Neural cell (in vitro differentiated cells): ENCODE results near the gene CYB5R3. TPM values are rescaled to one million over a fixed set of nuclear protein-coding genes. Genes with fewer than 3 reads are reported as not detected.

Source experiments
- H2AFZ ChIP-seq: fragments of 200-600, 300-800 bp; sonication (generic), shearing (Covaris generic); 2 replicates; pipeline ENCODE4 v1.6.0; 2014; ENCODE audit warnings: low read depth, mild to moderate bottlenecking, antibody characterized with exemption, low read length, moderate library complexity
- H3F3A ChIP-seq: fragments of 200-600 bp; shearing (Covaris generic); 2 replicates; pipeline ENCODE4 v1.6.1; 2016; ENCODE audit warnings: mild to moderate bottlenecking, moderate library complexity, mixed read lengths, antibody characterized with exemption, low read length; ENCODE audit not compliant: insufficient read depth, poor library complexity, severe bottlenecking
- H3K27ac ChIP-seq: fragments of 200-600, 300-800 bp; sonication (generic), shearing (Covaris generic); 2 replicates; pipeline ENCODE4 v1.5.1; 2014; ENCODE audit warnings: mild to moderate bottlenecking, low read length, moderate library complexity
- H3K27me3 ChIP-seq: fragments of 300-800, 200-600 bp; sonication (generic), shearing (Covaris generic); 2 replicates; pipeline ENCODE4 v1.6.0; 2014; ENCODE audit warnings: mild to moderate bottlenecking, low read depth, low read length, moderate library complexity; ENCODE audit not compliant: insufficient read depth
- H3K36me3 ChIP-seq: fragments of 300-800, 200-600 bp; sonication (generic), shearing (Covaris generic); 2 replicates; pipeline ENCODE4 v1.5.1; 2014; ENCODE audit warnings: mild to moderate bottlenecking, antibody characterized with exemption, low read length, moderate library complexity; ENCODE audit not compliant: insufficient read depth
- H3K4me2 ChIP-seq: fragments of 300-800, 200-600 bp; sonication (generic), shearing (Covaris generic); 2 replicates; pipeline ENCODE4 v1.6.0; 2014; ENCODE audit warnings: mild to moderate bottlenecking, low read length
- H3K4me3 ChIP-seq: fragments of 300-800, 200-600 bp; sonication (generic), shearing (Covaris generic); 2 replicates; pipeline ENCODE4 v1.5.1; 2014; ENCODE audit warnings: mild to moderate bottlenecking, low read length, moderate library complexity
- H3K79me2 ChIP-seq: fragments of 200-600 bp; shearing (Covaris generic); replicated peaks from 2 replicates; pipeline ENCODE4 v1.6.0; 2014; ENCODE audit warnings: mild to moderate bottlenecking, low read length, moderate library complexity; ENCODE audit not compliant: insufficient read depth
- H3K9ac ChIP-seq: fragments of 300-800, 200-600 bp; sonication (generic), shearing (Covaris generic); 2 replicates; pipeline ENCODE4 v1.6.1; 2016; ENCODE audit warnings: mild to moderate bottlenecking, low read length, mixed read lengths
- H3K9me2 ChIP-seq: fragments of 200-600 bp; shearing (Covaris generic); 2 replicates; pipeline ENCODE4 v1.6.1; 2016; ENCODE audit warnings: mild to moderate bottlenecking, low read length, mixed read lengths; ENCODE audit not compliant: insufficient read depth
- H3K9me3 ChIP-seq: fragments of 200-600, 300-800 bp; sonication (generic), shearing (Covaris generic); 2 replicates; pipeline ENCODE4 v1.6.1; 2016; ENCODE audit warnings: mild to moderate bottlenecking, mixed run types, low read length, moderate library complexity, mixed read lengths
- H4K20me1 ChIP-seq: fragments of 200-600 bp; shearing (Covaris generic); 2 replicates; pipeline ENCODE4 v1.6.1; 2016; ENCODE audit warnings: mild to moderate bottlenecking, mixed run types; ENCODE audit not compliant: insufficient read depth
- EP300 ChIP-seq: fragments of 450-650 bp; conservative IDR thresholded peaks from 2 replicates; pipeline ENCODE4 v1.6.1; 2014; ENCODE audit warnings: antibody characterized with exemption, mild to moderate bottlenecking, moderate library complexity; ENCODE audit not compliant: poor library complexity, severe bottlenecking
- EZH2 ChIP-seq: fragments of 200-600, 300-800 bp; shearing (Covaris generic), sonication (generic); IDR thresholded peaks from 2 replicates; pipeline ENCODE4 v1.6.1; 2014; ENCODE audit warnings: antibody characterized with exemption, low read length, borderline replicate concordance, mild to moderate bottlenecking; ENCODE audit not compliant: insufficient read depth, poor library complexity, severe bottlenecking
- MXI1 ChIP-seq: fragments of 450-650 bp; conservative IDR thresholded peaks from 2 replicates; pipeline ENCODE4 v1.6.1; 2014; ENCODE audit warnings: antibody characterized with exemption, mild to moderate bottlenecking; ENCODE audit not compliant: poor library complexity, severe bottlenecking
- RAD21 ChIP-seq: fragments of 450-650 bp; conservative IDR thresholded peaks from 2 replicates; pipeline ENCODE4 v1.6.1; 2014; ENCODE audit warnings: antibody characterized with exemption, mild to moderate bottlenecking, moderate library complexity
- REST ChIP-seq: IDR thresholded peaks from 2 replicates; pipeline ENCODE4 v1.6.1; 2012; ENCODE audit warnings: borderline replicate concordance
- SMC3 ChIP-seq: fragments of 450-650 bp; conservative IDR thresholded peaks from 2 replicates; pipeline ENCODE4 v1.6.1; 2014; ENCODE audit warnings: antibody characterized with exemption, mild to moderate bottlenecking, moderate library complexity; ENCODE audit not compliant: poor library complexity
- polyA plus RNA-seq: library from polyadenylated mRNA; depleted of rRNA; stranded (reverse); fragments of >200 nt; gene quantifications from 2 replicates; pipeline ENCODE4 v1.2.3, GENCODE V29; 2014
- TF ChIP-seq, protein P1 (sequence below): fragments of 450-650 bp; IDR thresholded peaks from 2 replicates; pipeline ENCODE4 v1.5.1; 2014; ENCODE audit warnings: antibody characterized with exemption, mild to moderate bottlenecking, moderate library complexity; ENCODE audit not compliant: poor library complexity, severe bottlenecking

CYB5R3 gene
- polyA plus RNA-seq, 1 donor from 2014 or later, result 20.2 TPM

GRCh38 chr22:42623301-42623751 is 25.9 kb downstream of the CYB5R3 start:
- Histone ChIP-seq H3K4me2 (no peak overlapping the region), H3K9me3 (no peaks in the 10 kb centered on the region), H3K36me3 (no peaks in the 10 kb centered on the region), H3K27me3 (no peaks in the 10 kb centered on the region), H3K79me2 (no peaks in the 10 kb centered on the region), H3K9me2 (no peaks in the 10 kb centered on the region), H3K9ac (no peak overlapping the region), H3K27ac (no peak overlapping the region), H3K4me3 (no peak overlapping the region), H3F3A (no peaks in the 10 kb centered on the region), H4K20me1 (no peaks in the 10 kb centered on the region), H2AFZ (no peak overlapping the region)
- TF ChIP-seq EZH2, result no peak
- no peak for TF ChIP-seq MXI1
- no peak for TF ChIP-seq SMC3
- TF ChIP-seq RAD21, result no peak
- no peak for TF ChIP-seq REST
- TF ChIP-seq, protein P1, sequence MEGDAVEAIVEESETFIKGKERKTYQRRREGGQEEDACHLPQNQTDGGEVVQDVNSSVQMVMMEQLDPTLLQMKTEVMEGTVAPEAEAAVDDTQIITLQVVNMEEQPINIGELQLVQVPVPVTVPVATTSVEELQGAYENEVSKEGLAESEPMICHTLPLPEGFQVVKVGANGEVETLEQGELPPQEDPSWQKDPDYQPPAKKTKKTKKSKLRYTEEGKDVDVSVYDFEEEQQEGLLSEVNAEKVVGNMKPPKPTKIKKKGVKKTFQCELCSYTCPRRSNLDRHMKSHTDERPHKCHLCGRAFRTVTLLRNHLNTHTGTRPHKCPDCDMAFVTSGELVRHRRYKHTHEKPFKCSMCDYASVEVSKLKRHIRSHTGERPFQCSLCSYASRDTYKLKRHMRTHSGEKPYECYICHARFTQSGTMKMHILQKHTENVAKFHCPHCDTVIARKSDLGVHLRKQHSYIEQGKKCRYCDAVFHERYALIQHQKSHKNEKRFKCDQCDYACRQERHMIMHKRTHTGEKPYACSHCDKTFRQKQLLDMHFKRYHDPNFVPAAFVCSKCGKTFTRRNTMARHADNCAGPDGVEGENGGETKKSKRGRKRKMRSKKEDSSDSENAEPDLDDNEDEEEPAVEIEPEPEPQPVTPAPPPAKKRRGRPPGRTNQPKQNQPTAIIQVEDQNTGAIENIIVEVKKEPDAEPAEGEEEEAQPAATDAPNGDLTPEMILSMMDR, result no peak

- no peaks in the 10 kb centered on the region for H3K36me3 ChIP-seq
- no peaks in the 10 kb centered on the region for H3F3A ChIP-seq
- no peak for TF ChIP-seq REST
- no peak for TF ChIP-seq EP300
- no peak for TF ChIP-seq EZH2
- H3K27me3 ChIP-seq, result no peaks in the 10 kb centered on the region
- H3K79me2 ChIP-seq, result no peaks in the 10 kb centered on the region
- H4K20me1 ChIP-seq, result no peaks in the 10 kb centered on the region
- H3K4me2 ChIP-seq, result no peak overlapping the region
- no peak overlapping the region for H2AFZ ChIP-seq
- H3K27ac ChIP-seq, result no peak overlapping the region
- H3K9me2 ChIP-seq, result no peaks in the 10 kb centered on the region
- no peak overlapping the region for H3K4me3 ChIP-seq
- no peaks in the 10 kb centered on the region for H3K9me3 ChIP-seq
- no peak overlapping the region for H3K9ac ChIP-seq
These were observed 27.0 kb downstream of the CYB5R3 start for GRCh38 chr22:42622061-42622710.
